ENCODE data around the gene TRAF2.

DNA sequence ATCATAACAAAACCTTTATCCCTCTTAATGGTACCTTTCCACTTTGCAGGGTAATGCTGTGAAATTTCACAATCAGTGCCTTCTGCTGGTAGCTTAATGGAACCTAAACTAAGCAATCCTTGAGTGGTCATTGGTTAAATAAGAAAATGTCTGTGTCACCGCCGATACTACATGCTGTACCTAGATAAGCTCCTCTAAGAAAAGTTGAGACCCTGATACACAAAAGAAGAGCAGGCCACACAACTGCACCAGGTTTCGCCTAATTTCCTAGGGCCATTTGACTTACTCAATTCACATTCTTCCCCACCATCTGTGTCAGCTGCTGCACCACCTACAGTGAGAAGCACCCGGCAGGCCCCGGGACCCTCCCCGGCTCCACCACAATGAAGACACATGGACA lies 11.2 kb upstream of the TRAF2 start:
- TF ChIP-seq, protein P1, sequence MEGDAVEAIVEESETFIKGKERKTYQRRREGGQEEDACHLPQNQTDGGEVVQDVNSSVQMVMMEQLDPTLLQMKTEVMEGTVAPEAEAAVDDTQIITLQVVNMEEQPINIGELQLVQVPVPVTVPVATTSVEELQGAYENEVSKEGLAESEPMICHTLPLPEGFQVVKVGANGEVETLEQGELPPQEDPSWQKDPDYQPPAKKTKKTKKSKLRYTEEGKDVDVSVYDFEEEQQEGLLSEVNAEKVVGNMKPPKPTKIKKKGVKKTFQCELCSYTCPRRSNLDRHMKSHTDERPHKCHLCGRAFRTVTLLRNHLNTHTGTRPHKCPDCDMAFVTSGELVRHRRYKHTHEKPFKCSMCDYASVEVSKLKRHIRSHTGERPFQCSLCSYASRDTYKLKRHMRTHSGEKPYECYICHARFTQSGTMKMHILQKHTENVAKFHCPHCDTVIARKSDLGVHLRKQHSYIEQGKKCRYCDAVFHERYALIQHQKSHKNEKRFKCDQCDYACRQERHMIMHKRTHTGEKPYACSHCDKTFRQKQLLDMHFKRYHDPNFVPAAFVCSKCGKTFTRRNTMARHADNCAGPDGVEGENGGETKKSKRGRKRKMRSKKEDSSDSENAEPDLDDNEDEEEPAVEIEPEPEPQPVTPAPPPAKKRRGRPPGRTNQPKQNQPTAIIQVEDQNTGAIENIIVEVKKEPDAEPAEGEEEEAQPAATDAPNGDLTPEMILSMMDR (IDR thresholded peaks at IDR 0.05) = no peak
- no peak for TF ChIP-seq POLR2A (IDR thresholded peaks at IDR 0.05)
